HG03039 (cell line): ENCODE data around the gene CLRN1.

Experiments used
- ATAC-seq: cut with Tn5 transposase; IDR thresholded peaks from one replicate; pipeline ENCODE4 v1.9.1; 2021; ENCODE audit warnings: mild to moderate bottlenecking, moderate library complexity; ENCODE audit not compliant: unreplicated experiment

Gene CLRN1

DNA sequence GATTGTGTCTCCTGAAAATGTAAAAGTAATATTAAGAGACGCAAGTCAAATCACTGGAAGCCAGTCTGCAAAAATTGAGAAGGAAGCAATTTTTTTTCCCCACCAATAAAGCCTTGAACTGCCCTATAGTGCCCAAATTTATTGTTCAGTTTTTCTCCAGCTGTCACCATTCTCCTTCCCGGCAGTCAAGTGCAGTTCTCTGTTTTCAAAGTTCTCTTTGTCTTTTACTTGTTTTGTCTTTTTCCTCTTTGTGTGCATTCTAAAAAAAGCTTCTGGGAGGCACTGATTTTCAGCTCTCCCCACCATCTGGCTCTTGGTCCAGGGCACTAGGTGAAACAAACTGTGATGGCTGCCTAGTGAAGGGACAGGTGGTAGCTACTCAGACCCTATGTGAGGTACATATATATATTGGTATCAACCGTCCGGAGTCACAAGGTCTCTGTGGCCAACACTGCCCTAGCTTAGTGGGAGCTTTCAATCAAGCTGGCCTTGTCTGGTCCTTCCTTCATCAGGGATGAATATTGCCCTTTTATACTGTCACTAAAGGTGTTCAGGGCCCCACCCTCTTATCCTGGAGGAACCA, 6.1 kb upstream of the CLRN1 start:
- no peak for ATAC-seq

DNA sequence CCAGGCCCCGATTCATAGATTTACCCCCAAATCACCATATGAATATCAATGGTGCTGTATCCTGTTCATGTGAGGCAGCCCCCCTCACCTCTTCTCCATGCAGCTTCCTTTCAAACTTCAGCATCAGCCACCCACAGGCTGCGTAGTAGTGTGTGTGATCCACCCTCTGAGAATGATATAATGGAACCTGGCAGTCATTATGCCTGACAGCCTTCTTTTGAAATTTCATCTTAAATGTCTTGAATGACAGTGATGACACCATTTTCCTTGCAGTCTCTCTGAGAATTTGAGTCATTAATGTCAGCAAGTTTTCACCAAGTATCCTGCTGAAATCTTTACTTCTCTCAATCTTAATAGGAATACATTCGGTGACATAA, 3.5 kb upstream of the CLRN1 start:
- ATAC-seq = no peak

DNA sequence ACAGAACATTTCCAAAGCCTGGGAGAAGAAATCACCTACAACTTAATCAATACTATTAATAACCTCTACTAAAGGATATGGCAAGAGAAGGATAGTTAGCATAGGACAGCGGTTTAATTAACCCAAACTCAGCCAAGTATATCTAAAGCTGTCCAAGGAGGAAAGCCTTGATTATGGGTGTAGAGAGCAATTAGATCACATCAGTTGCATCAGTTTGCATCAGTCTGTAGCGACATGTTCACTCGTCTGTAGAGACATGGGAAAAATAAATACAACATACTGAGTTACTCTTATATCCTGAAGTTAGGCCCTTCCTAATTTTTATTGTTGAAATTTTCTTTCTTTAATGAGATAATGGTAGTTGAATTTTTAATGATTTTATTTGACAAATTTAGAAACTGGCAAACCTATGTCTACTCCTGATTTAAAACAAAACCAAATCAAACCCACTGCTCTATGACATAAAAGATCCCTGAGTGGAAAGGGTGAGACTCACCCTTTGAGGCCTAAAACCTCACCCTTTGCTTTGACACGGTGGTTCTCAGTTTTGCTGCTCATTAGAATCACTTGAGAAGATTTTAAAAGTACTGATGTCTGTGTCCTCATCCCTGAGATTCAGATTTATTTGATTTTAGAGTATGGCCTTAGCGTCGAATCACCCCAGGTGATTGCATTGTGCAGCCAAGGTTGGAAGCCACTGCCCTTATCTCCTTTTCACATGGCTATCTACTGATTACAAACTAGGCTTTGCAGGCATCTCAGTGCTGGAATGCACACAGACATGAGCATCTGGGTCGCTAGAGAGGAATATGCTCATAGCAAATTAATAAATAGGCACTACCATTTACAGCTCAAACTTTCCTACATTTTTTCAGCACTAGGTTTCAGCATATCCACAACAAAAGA, 2.8 kb upstream of the CLRN1 start:
- ATAC-seq = no peak

DNA sequence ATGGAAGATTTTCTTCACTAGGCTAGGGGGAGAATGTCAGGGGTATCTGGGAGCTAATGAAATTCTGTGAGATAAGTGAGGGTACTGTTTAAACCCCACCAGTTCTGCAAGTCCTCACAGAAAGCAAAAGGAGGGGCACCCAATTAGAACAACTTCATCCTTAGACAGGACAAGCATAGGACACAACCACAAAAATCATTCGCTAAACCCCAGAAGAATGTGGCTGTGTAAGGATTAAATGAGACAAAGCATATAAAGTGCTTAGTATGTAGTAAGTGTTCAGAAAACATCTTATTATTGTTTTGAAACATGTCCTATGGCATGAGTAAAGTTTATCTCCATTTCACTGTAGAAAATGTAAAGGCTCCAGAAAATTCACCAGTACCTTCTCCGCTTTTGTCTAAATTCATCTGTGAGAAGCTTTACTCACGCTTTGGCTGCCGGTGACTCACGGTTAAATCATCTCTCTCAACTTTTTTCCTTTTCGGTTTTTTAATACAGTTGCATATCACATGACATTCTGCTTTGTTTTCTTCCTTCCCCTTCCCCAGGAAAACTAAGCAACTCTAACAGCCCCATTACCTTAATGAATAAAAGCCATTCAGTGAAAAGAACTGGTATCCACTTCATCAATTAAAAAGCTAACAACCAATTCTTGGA, 1.7 kb downstream of the CLRN1 start:
- ATAC-seq = no peak

DNA sequence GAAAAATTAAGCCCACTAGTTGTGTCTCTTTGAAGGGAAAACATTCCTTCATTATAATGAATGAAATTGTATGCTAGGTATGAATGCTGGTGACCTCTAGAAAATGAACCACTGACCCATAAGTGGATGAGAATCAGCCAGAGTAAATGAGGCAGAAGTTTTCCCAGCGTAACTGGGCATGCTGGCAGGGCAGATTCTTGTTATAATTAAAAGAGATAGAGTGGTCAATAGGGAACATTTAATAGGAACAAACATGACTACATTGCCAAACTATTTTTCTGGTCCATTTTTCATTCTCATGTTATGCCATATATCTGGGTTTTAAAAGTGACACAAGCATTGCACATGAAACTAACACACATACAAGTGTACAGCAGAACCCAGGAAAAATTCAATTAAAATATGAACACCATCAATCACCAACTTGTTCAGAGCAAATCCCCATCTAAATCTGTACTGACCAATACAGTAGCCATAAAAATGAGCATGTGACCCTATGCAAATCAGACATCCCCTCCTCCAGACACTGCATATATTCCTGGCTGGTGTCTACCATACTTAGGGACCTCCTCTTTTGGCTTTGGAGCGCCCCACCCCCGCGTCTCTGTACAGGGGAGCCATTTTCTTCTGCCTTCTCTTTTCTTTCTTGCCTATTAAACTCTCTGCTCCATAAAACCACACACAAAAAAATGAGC, 4.0 kb downstream of the CLRN1 start:
- no peak for ATAC-seq

DNA sequence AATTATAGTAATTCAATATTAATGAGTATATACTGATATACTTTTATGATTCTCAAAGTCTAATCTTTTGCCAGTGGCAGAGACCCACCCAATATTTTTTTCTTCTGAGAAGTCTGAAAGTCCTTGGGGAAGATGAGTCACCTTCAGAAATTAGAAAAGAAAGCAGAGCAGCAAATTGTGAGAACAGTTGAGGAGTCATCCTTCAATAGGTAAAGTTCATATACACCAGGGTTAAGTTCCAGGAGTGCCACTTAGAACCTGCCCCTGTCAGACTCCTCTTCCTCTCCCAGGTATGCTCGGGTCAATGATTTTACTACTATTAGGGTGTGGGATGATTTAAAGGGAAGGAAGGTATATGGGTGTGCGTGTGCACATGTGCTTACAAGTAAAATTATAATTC, 7.1 kb downstream of the CLRN1 start:
- ATAC-seq = no peak

DNA sequence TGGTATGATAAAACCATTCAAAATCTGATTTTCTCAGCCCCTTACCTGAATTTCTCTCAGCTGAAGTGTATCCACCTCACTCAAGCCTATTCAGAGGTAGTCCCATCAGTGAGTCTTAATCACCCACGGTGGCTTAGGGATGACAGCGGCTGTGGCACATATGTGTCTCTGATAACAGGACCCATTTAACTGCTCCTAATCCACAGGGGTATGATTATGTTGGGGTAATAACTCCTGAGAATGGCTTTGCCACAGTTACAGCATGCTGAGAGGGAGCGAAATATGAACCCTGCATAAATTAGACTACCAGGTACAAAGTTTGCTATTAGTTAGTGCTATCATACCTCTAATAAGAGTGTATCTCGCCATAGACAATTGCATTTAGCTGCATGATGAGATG, 10.6 kb downstream of the CLRN1 start:
- ATAC-seq = no peak

DNA sequence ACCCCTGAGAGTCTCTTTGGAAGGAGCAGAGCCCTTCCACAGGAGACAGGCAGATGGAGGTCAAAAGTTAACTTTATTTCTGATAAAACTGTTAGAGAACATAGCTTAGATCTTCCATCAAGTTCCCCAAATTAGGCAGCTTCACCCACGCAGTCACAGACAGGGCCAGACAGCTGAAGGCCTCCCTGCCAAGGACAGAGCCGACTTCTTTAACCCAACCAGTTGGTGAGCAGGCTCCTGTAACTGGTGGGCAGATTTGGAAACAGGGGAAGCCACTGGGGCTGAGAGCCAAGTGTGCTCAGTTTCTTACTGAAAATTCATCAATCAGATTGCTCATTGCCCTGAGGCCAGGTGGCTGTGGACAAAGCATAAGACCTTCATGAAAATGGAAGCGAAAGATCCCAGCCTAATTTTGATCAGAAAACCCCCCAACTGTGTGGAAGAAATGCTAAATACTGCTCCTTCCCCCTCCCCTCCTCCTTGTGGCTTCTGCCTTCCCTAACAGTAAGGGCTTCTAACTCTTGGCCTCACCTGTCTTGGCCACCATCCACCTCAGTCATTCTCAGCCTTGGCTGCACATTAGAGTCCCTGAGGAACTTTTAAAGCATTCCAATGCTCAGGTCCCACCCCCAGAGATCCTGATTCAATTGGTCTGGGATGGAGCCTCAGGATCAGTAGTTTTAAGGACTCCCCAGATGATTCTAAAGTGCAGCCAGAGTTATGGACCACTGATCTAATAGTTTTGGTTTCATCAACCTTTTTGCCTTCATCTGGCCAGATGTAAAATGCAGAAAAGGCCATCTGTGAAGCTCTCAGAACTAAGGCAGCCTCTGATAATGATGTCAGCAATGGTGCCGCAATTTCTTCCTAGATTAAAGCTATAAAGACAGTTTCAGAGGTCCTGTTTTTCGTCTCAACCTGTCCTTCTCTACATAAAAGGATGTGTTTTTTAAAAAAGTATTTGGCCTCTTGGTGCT, 11.5 kb downstream of the CLRN1 start:
- ATAC-seq = no peak

DNA sequence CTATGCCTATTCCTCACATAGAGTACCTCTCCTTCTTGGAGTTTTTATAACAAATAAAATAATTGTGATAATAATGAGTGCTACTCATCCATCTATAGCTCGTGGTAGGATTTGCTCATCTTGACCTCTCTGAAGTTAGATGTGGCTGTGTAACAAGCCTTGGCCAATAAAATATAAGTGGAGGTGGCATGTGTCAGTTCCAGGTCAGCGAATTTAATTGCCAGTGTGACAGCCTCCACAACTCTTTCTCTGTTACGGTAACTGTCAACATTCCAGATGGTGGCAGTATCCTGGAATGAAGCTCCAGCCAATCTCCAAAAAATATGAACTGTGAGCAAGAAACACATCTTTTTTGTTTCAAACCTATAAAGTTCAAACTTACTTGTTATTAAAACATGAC, 13.8 kb downstream of the CLRN1 start:
- no peak for ATAC-seq

DNA sequence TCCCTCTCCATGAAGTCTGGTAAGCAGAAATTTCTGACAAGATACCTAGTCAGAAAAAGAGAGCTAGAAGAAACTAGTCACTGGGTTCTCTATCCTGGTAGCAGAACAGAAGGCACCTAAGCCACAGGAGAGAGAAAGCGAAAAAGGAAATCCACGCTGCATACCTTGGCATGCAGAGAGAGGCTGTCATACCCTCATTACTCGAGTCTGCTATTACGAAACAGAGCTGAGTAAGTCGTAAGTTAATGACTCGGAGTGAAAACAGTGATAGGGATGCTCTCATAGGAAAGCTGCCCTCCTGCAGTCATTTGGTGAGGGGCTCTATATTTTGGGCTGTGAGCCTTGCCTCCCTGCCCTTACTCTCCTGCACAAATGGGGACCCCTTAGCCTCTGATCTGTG, 16.2 kb downstream of the CLRN1 start:
- ATAC-seq = no peak

DNA sequence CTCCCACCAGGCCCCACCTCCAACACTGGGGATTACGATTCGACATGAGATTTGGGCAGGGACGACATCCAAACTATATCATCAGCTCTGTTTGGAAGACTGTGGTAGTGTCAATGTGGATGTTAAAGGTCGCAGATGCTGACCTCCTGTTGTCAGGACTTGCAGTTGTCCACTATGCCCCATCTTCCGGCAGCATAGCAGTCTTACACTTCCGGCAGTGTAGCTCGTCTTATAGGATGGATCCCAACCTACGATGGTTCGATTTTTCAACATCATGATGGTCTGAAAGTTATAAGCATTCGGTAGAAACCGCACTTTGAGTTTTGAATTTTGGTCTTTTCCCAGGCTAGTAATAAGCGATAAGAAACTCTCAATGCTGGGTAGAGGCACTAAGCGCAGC, 20.6 kb downstream of the CLRN1 start:
- ATAC-seq = no peak

DNA sequence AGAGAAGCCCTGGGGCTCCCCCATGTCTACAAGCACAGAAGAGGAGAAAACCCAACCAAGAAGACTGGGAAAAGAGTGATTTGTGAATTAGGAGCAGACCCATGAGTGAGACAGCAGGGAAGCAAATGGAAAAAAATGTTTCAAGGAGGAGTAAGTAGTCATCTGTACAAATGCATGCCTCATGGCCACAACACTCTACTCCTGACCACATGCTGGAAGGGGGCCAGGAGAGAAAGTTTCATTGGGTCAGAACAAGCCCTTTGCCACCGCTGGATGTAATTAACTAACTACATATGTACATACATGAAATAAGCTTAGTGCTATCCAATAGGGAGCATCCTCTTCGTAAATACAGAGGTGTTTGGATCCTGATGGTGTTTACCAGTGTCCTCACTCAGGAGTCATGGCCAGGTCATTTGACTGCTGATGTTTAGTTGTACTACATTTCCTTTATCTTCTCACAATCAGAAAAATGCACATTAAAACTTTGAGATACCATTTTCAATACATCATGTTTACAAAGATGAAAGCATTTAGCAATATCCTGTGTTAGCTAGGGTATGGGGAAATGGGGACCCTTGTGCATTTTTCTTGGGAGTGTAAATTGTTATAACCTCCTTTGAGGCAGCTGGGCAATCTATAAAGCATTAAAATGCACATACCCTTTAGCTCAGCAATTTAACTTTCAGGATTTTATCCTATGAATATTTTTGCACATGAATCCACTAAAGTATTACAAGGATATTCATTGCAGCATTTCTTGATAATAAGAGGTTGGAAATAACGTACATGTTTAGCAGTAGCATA, 27.1 kb downstream of the CLRN1 start:
- no peak for ATAC-seq

DNA sequence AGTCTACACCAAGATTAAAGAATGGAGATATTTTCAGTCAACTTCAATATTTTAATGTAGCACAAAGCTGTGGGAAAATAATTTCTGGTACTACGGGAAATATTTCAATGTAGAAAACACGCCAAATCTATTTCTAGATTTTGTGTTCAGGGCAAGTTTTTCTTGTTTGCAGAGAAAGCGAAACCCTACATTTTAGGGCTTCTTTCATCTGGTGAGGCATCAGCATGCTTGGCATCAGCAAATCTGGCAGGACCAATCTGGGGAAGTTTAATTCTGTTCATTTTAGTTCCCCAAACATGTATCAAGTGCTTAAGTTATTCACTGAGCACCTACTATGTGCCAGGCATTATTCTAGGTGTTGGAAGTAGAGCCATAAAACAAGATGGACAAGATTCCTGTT, 30.3 kb downstream of the CLRN1 start:
- no peak for ATAC-seq

DNA sequence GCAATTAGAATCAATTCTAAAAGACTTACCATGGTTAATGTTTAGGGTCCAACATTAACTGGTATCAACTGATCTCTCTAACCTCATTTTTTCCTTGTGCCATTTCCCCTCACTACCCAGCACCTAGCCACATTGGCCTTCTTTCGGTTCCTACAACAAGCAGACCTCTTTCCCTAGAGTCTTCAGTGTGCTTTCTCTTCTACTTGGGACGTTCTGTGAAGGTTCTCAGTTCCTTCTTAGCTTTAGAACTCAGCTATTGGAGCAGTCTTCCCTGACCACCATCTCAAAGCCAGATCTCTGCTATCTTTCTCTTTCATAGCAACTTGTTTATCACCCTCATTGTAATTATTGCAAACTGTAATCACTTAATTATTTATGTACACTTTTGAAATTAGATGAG, 35.8 kb downstream of the CLRN1 start:
- ATAC-seq = no peak

DNA sequence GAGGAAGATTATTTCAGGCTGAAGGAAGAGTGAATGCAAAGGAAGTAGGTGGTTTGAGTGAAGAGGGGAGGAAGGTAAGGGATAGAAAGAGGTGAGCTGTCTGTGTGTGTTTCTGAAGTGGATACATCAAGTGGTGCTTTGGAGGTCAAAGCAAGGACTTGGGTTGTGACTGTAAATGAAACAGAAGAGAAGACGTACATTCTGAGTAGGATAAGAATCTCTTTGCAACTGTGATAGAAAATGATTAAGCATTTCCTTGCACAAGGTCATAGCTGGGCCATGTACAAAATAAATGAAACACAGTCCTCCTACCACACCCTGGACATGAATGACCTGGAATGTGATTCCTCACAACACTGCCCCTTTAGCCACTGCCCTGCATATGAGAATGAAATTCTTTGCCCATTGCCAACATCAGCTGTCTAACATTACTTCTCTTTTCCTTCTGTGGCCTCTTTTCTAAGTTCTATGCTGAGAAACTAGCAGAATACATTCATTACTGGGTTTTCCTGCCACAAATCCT, 39.0 kb downstream of the CLRN1 start:
- ATAC-seq = no peak

DNA sequence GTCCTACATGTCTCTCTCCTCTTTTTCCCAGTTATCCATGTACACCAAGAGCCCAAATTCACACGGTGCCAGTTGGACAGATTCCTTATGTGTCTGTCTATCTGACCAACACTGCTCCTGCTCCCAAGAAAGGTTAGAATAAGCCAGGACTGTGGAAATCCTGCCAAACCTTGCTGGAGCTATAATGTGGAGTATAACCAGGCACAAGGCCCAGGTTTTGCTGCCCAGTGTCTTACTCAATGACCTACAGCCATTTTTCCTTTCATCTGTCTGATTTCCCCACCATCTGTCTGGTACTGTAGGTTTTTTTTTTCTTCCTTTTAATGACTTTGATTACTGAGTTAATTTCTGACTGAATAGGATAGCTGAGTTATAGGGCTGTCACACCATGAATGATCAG, 40.8 kb downstream of the CLRN1 start:
- no peak for ATAC-seq

DNA sequence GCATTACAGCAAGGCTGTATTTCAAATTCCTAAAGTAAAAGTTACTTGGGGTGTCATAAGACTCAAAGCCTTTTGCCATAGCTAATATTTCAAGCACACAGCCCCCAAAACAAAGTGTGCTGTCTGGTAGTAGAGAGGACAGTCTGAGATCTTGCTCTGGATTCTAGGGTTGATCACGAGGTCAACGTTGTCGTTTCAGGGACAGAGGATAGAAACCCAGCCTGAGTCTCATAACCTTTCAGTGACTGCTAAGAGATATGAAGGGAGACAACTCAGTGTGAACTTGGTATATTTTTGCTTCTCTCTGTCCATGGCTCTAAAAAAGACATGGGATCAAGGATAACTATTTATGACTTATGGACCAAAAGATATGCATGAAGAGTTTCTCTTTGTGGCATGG, 41.7 kb downstream of the CLRN1 start:
- no peak for ATAC-seq

DNA sequence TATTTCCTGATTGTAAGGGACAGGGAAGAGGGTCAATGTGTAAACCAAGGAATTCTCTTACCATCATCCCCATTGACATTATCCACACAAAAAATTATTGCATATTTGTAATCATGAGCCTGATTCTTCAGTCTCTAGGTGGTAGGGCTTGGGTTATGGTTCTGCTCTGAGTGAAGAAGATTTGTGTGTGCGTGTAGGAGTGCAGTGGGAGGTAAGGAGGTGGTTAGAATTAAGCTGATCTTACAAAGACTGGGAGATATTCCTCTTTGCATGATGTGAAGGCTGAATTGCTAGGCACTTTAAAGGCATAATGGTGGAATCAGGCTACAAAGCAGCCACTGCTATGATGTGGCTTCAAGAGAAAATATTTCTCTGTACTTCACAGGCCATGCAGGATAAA, 44.3 kb downstream of the CLRN1 start:
- no peak for ATAC-seq

DNA sequence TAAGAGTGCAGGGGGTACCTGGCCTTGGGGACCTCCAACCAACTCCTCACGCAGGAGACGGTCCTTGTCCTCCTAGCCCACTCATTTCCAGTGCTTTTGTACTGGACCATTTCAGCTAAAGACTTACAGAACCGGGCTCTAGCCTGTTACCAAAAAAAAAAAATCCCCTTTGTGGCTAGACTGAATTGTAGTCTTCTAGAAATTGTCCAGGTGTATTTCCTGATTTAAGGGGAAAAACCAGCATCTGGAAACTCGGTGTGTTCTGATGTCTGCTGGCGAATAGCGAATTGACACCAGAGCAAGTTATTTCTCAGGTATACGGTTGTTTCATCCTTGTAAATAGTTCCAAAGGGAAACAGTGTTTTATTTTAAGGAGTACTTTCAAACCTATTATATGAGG, 46.2 kb downstream of the CLRN1 start:
- ATAC-seq = no peak
